HG03460 (cell line): Measurements from ENCODE around the gene RIC3.

Experiments used
- ATAC-seq: cut with Tn5 transposase; IDR thresholded peaks from one replicate; pipeline ENCODE4 v1.9.1; 2021; ENCODE audit not compliant: unreplicated experiment

Gene RIC3

GRCh38 chr11:8068605-8069221 lies 100.1 kb downstream of the RIC3 start:
- ATAC-seq, result no peak

GRCh38 chr11:8067929-8068575 lies 100.8 kb downstream of the RIC3 start:
- ATAC-seq, result no peak

- no peak for ATAC-seq
These were observed 101.3 kb downstream of the RIC3 start for GRCh38 chr11:8067567-8067928.

GRCh38 chr11:8066911-8067455 lies 101.8 kb downstream of the RIC3 start:
- no peak for ATAC-seq

GRCh38 chr11:8066036-8066910 lies 102.6 kb downstream of the RIC3 start:
- no peak for ATAC-seq

- ATAC-seq, result no peak
These were observed 103.8 kb downstream of the RIC3 start for GRCh38 chr11:8065031-8065430.

GRCh38 chr11:8063324-8063723 lies 105.5 kb downstream of the RIC3 start:
- no peak for ATAC-seq

GRCh38 chr11:8062781-8063257 lies 106.0 kb downstream of the RIC3 start:
- ATAC-seq, result no peak

- ATAC-seq, result no peak
These were observed 107.0 kb downstream of the RIC3 start for GRCh38 chr11:8061555-8062428.

- no peak for ATAC-seq
These were observed 107.8 kb downstream of the RIC3 start for GRCh38 chr11:8060801-8061554.

GRCh38 chr11:8060146-8060719 lies 108.6 kb downstream of the RIC3 start:
- no peak for ATAC-seq

- no peak for ATAC-seq
These were observed 109.2 kb downstream of the RIC3 start for GRCh38 chr11:8059571-8060011.

GRCh38 chr11:8059030-8059429 lies 109.8 kb downstream of the RIC3 start:
- no peak for ATAC-seq

- ATAC-seq, result no peak
These were observed 110.6 kb downstream of the RIC3 start for GRCh38 chr11:8058216-8058615.

- ATAC-seq, result no peak
These were observed 111.9 kb downstream of the RIC3 start for GRCh38 chr11:8056810-8057463.
